ENCODE data around the gene CLDN24.

- no peak for TF ChIP-seq CTCF (IDR thresholded peaks at IDR 0.05)
- no peak for TF ChIP-seq JUND (IDR thresholded peaks at IDR 0.05)
- no peak for TF ChIP-seq POLR2AphosphoS5 (IDR thresholded peaks at IDR 0.05; ENCODE audit: low read depth, low read length)
- TF ChIP-seq YY1 (IDR thresholded peaks at IDR 0.05; ENCODE audit: low read depth), result no peak
- no peak for TF ChIP-seq ELF1 (IDR thresholded peaks at IDR 0.05)
- TF ChIP-seq EZH2phosphoT487 (IDR thresholded peaks at IDR 0.05; ENCODE audit: borderline replicate concordance, low read depth), result no peak
- TF ChIP-seq TEAD4 (IDR thresholded peaks at IDR 0.05; ENCODE audit: borderline replicate concordance, insufficient read depth), result no peak
- TF ChIP-seq SMC3 (IDR thresholded peaks at IDR 0.05; ENCODE audit: low read depth, low read length), result no peak
- TF ChIP-seq REST (IDR thresholded peaks at IDR 0.05; ENCODE audit: low read depth, low read length), result no peak
- no peak for TF ChIP-seq USF2 (IDR thresholded peaks at IDR 0.05; ENCODE audit: borderline replicate concordance, low read depth, low read length)
- TF ChIP-seq TAF1 (IDR thresholded peaks at IDR 0.05; ENCODE audit: borderline replicate concordance, low read depth, low read length), result no peak
- no peak for TF ChIP-seq SIN3A (IDR thresholded peaks at IDR 0.05; ENCODE audit: borderline replicate concordance, low read depth, low read length)
- no peak for TF ChIP-seq EP300 (IDR thresholded peaks at IDR 0.05; ENCODE audit: borderline replicate concordance in 1 of 2, low read depth in 1 of 2, low read length in 1 of 2)
These were observed 49.8 kb downstream of the CLDN24 start for GRCh38 chr4:183272384-183272783.
